H9 (cell line): ENCODE measurements around the gene RBM18. TPM values are rescaled to one million over a fixed set of nuclear protein-coding genes. Genes with fewer than 3 reads are reported as not detected.

Experiments
- DNase-seq: peaks from one replicate; pipeline ENCODE4 v3.0.0-alpha.2; 2017
- H2AFZ ChIP-seq: one replicate; pipeline ENCODE4 v1.6.1; 2013; ENCODE audit warnings: mild to moderate bottlenecking, low read length, control low read depth, moderate library complexity
- H2AK5ac ChIP-seq: 2 replicates; pipeline ENCODE4 v1.6.1; 2013; ENCODE audit warnings: low read length, control low read depth, mixed read lengths; ENCODE audit not compliant: insufficient read length
- H2BK120ac ChIP-seq: one replicate; pipeline ENCODE4 v1.6.1; 2013; ENCODE audit warnings: low read depth, mild to moderate bottlenecking, low read length, control low read depth, inconsistent platforms; ENCODE audit not compliant: poor library complexity, severe bottlenecking
- H2BK12ac ChIP-seq: 2 replicates; pipeline ENCODE4 v1.6.1; 2013; ENCODE audit warnings: low read length, control low read depth, mixed read lengths, low read depth; ENCODE audit not compliant: insufficient read length
- H2BK15ac ChIP-seq: 2 replicates; pipeline ENCODE4 v1.6.1; 2013; ENCODE audit warnings: low read depth, low read length, control low read depth
- H2BK20ac ChIP-seq: one replicate; pipeline ENCODE4 v1.6.1; 2013; ENCODE audit warnings: low read depth, mild to moderate bottlenecking, low read length, control low read depth, inconsistent platforms; ENCODE audit not compliant: poor library complexity, severe bottlenecking
- H2BK5ac ChIP-seq: 2 replicates; pipeline ENCODE4 v1.6.1; 2013; ENCODE audit warnings: low read length, control low read depth, mixed read lengths; ENCODE audit not compliant: insufficient read length
- H3K14ac ChIP-seq: 2 replicates; pipeline ENCODE4 v1.6.1; 2013; ENCODE audit warnings: low read length, control low read depth; ENCODE audit not compliant: insufficient read depth
- H3K18ac ChIP-seq: 2 replicates; pipeline ENCODE4 v1.6.1; 2013; ENCODE audit warnings: low read depth, mild to moderate bottlenecking, mixed read lengths, low read length, control low read depth; ENCODE audit not compliant: insufficient read length
- H3K23ac ChIP-seq: 2 replicates; pipeline ENCODE4 v1.6.1; 2013; ENCODE audit warnings: low read length, control low read depth, mixed read lengths, low read depth; ENCODE audit not compliant: insufficient read length
- H3K23me2 ChIP-seq: 2 replicates; pipeline ENCODE4 v1.6.1; 2013; ENCODE audit warnings: low read depth, mild to moderate bottlenecking, mixed read lengths, low read length, control low read depth; ENCODE audit not compliant: insufficient read length, poor library complexity, severe bottlenecking
- H3K27ac ChIP-seq: 2 replicates; pipeline ENCODE4 v1.5.1; 2013; ENCODE audit warnings: low read length, control low read depth, mixed read lengths, low read depth; ENCODE audit not compliant: insufficient read length
- H3K27me3 ChIP-seq: 2 replicates; pipeline ENCODE4 v1.6.1; 2013; ENCODE audit warnings: low read length, control low read depth, inconsistent platforms; ENCODE audit not compliant: insufficient read depth
- H3K4ac ChIP-seq: 2 replicates; pipeline ENCODE4 v1.6.1; 2013; ENCODE audit warnings: low read depth, mild to moderate bottlenecking, control low read depth, inconsistent platforms, low read length, moderate library complexity
- H3K4me1 ChIP-seq: 2 replicates; pipeline ENCODE4 v1.6.1; 2013; ENCODE audit warnings: low read length, control low read depth, inconsistent platforms; ENCODE audit not compliant: insufficient read depth
- H3K4me2 ChIP-seq: 2 replicates; pipeline ENCODE4 v1.6.1; 2013; ENCODE audit warnings: low read length, control low read depth, mixed read lengths; ENCODE audit not compliant: insufficient read length, insufficient read depth
- H3K56ac ChIP-seq: 2 replicates; pipeline ENCODE4 v1.6.1; 2013; ENCODE audit warnings: low read depth, mild to moderate bottlenecking, mixed read lengths, low read length, control low read depth; ENCODE audit not compliant: insufficient read length
- H3K79me1 ChIP-seq: 2 replicates; pipeline ENCODE4 v1.6.1; 2013; ENCODE audit warnings: low read depth, mild to moderate bottlenecking, moderate library complexity, low read length, control low read depth, inconsistent platforms; ENCODE audit not compliant: insufficient read depth, poor library complexity, severe bottlenecking
- H3K79me2 ChIP-seq: 2 replicates; pipeline ENCODE4 v1.6.1; 2013; ENCODE audit warnings: low read length, control low read depth, inconsistent platforms; ENCODE audit not compliant: insufficient read depth
- H3K9ac ChIP-seq: 2 replicates; pipeline ENCODE4 v1.6.1; 2013; ENCODE audit warnings: low read length, control low read depth, mixed read lengths; ENCODE audit not compliant: insufficient read length; ENCODE audit errors: extremely low read depth
- H3K9me3 ChIP-seq: one replicate; pipeline ENCODE4 v1.6.1; 2013; ENCODE audit warnings: low read depth, low read length, inconsistent platforms; ENCODE audit not compliant: control insufficient read depth
- H3T11ph ChIP-seq: one replicate; pipeline ENCODE4 v1.6.1; 2013; ENCODE audit warnings: mild to moderate bottlenecking, low read length, control low read depth, inconsistent platforms
- H4K20me1 ChIP-seq: one replicate; pipeline ENCODE4 v1.6.1; 2013; ENCODE audit not compliant: control insufficient read depth, insufficient read length, insufficient read depth
- H4K5ac ChIP-seq: 2 replicates; pipeline ENCODE4 v1.6.1; 2013; ENCODE audit warnings: low read depth, mild to moderate bottlenecking, mixed read lengths, low read length, control low read depth; ENCODE audit not compliant: insufficient read length
- H4K8ac ChIP-seq: replicated peaks from 2 replicates; pipeline ENCODE4 v1.6.1; 2013; ENCODE audit warnings: low read length, control low read depth, mixed read lengths, low read depth; ENCODE audit not compliant: insufficient read length
- H4K91ac ChIP-seq: 2 replicates; pipeline ENCODE4 v1.6.1; 2013; ENCODE audit warnings: low read depth, mild to moderate bottlenecking, moderate library complexity, mixed read lengths, low read length, control low read depth; ENCODE audit not compliant: insufficient read length
- H3K27ac Mint-ChIP-seq, 3 experiments: 2 replicates in 2 of 3; 3 replicates in 1 of 3; pipeline ENCODE4 v1.8.0; 2020 to 2021; ENCODE audit warnings: mixed read lengths in 3 of 3, mild to moderate bottlenecking in 1 of 3, moderate library complexity in 1 of 3
- H3K27me3 Mint-ChIP-seq: 2 replicates; pipeline ENCODE4 v1.8.0; 2021; ENCODE audit warnings: low read depth, mild to moderate bottlenecking, moderate library complexity, mixed read lengths
- H3K36me3 Mint-ChIP-seq, 3 experiments: 2 replicates in 2 of 3; 3 replicates in 1 of 3; pipeline ENCODE4 v1.8.0; 2020 to 2021; ENCODE audit warnings: low read depth in 3 of 3, mixed read lengths in 3 of 3; ENCODE audit not compliant: insufficient read depth in 1 of 3
- H3K4me1 Mint-ChIP-seq, 2 experiments: 2 replicates each; pipeline ENCODE4 v1.8.0; 2020; ENCODE audit warnings: mixed read lengths in 2 of 2
- H3K4me3 Mint-ChIP-seq, 2 experiments: 2 replicates in 1 of 2; 3 replicates in 1 of 2; pipeline ENCODE4 v1.8.0; 2020 to 2021; ENCODE audit warnings: mild to moderate bottlenecking in 2 of 2, mixed read lengths in 2 of 2, moderate library complexity in 1 of 2
- H3K9me3 Mint-ChIP-seq, 2 experiments: 2 replicates in 1 of 2; 3 replicates in 1 of 2; pipeline ENCODE4 v1.8.0; 2020; ENCODE audit warnings: mild to moderate bottlenecking in 2 of 2, mixed read lengths in 2 of 2, moderate library complexity in 1 of 2
- CTCF ChIP-seq: fragments of 200-600 bp; sonication (generic); conservative IDR thresholded peaks from 3 replicates; pipeline ENCODE4 v1.8.0; 2021; ENCODE audit warnings: antibody characterized with exemption, mild to moderate bottlenecking
- WGBS: extraction: QIAGEN DNeasy Blood & Tissue Kit; methylation state at CpG from one replicate; pipeline ENCODE4 v1.1.7; 2013; ENCODE audit warnings: missing lambda C conversion rate, low lambda C conversion rate, mixed read lengths; ENCODE audit not compliant: insufficient read length; ENCODE audit errors: extremely low coverage; 5-methylcytosine and 5-hydroxymethylcytosine counted together
- total RNA-seq: library from RNA; stranded (reverse); gene quantifications from 2 replicates; pipeline ENCODE4 v1.2.1, GENCODE V29; 2021

The RBM18 gene
- total RNA-seq, 1 experiment from 2014 or later = 18.9 TPM

DNA sequence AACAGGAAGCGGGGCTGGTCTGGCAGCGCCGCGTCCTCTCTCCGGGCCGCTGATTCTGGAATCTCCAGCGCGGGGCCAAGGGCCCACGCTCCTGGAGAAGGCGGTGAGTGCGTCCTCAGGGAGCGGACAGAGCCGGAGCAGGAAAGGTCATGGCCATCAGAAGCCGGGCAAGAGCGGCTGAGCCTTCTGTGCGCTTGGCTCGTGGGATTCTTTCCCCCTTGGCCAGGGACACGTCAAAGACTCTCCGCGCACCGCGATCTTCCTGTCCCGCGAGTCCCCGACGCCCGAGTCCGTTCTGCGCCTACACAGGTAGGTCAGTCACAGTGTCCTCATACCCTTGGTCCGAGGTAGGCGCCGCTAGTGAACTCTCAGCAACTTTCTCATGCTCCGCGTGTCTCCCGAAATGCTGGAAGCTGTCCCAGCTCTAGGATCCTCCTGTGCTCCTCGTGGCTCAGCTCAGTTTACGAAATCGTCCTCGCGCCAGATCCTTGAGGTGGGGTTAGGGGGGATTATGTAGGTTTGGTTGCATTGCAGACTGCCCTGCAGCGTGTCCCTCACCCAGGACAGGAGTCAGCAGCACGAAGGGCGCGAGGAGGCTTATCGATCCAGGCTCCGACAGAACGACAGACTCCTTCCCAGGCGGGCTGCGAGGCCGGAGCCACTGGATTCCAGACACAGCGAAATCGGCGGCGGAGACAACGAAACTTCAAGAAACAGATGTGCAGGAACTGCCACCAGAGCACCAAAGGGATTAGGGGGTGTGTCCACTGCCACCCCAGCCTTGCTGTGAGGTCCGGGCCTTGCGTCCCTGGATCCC, 44.6 kb downstream of the RBM18 start:
- Mint-ChIP-seq H3K4me1 (peaks cover 33 to 53% of the 10 kb centered on the region in 2 experiments), H3K27me3 (peaks cover 100% of the 10 kb centered on the region), H3K36me3 (peaks cover 0 to 8% (median 0%) of the 10 kb centered on the region in 3 experiments; a peak in 2 of 7 replicates), H3K4me3 (peak overlapping the region; percentile 55 to 82), H3K9me3 (peaks cover 5 to 9% of the 10 kb centered on the region in 2 experiments; a peak in 4 of 5 replicates), H3K27ac (no peak overlapping the region; a peak in 1 of 7 replicates)
- H3K14ac ChIP-seq = no peak overlapping the region
- H2BK12ac ChIP-seq = no peak overlapping the region
- no peak overlapping the region for H3K4ac ChIP-seq
- no peaks in the 10 kb centered on the region for H3K79me2 ChIP-seq
- H3K79me1 ChIP-seq = no peaks in the 10 kb centered on the region
- H3K56ac ChIP-seq = no peak overlapping the region
- no peak overlapping the region for H2BK5ac ChIP-seq
- H3K23me2 ChIP-seq = peaks cover 15% of the 10 kb centered on the region
- peak overlapping the region; percentile 48 for H3K4me2 ChIP-seq
- TF ChIP-seq CTCF = no peak
- H3K27me3 ChIP-seq = peaks cover 93% of the 10 kb centered on the region
- no peak overlapping the region for H3K9ac ChIP-seq
- H3T11ph ChIP-seq = no peak overlapping the region
- no peak overlapping the region for H3K23ac ChIP-seq
- no peak overlapping the region for H2BK20ac ChIP-seq
- no peak overlapping the region for H3K18ac ChIP-seq
- H3K4me1 ChIP-seq = peaks cover 4% of the 10 kb centered on the region; the same call in 1 of the 2 replicates
- WGBS = no CpG with 5 or more reads among the region's 57 CpGs
- peaks cover 2% of the 10 kb centered on the region for H4K20me1 ChIP-seq
- H4K91ac ChIP-seq = no peak overlapping the region
- no peak overlapping the region for H2BK15ac ChIP-seq
- no peak for DNase-seq
- no peak overlapping the region for H4K5ac ChIP-seq
- H2BK120ac ChIP-seq = no peak overlapping the region
- no peak overlapping the region for H4K8ac ChIP-seq
- no peaks in the 10 kb centered on the region for H3K9me3 ChIP-seq
- H3K27ac ChIP-seq = no peak overlapping the region
- no peak overlapping the region for H2AK5ac ChIP-seq
- no peak overlapping the region for H2AFZ ChIP-seq
